Subcutaneous abdominal adipose tissue (tissue), 5 donors: Measurements from ENCODE around the gene MSH2.

Experiments
- H3K27ac ChIP-seq: one replicate; pipeline ENCODE4 v1.7.0; 2013; ENCODE audit warnings: low read depth, mild to moderate bottlenecking, inconsistent platforms, low read length, moderate library complexity
- H3K27me3 ChIP-seq, 5 donors: one replicate each; pipeline ENCODE4 v1.7.0; 2013; ENCODE audit warnings: low read length in 5 of 5, inconsistent platforms in 1 of 5; ENCODE audit not compliant: control insufficient read depth in 5 of 5, insufficient read depth in 4 of 5
- H3K36me3 ChIP-seq, 5 donors: one replicate each; pipeline ENCODE4 v1.7.0; 2013; ENCODE audit warnings: low read length in 5 of 5; ENCODE audit not compliant: control insufficient read depth in 5 of 5, insufficient read depth in 5 of 5
- H3K4me1 ChIP-seq, 5 donors: one replicate each; pipeline ENCODE4 v1.7.0; 2013; ENCODE audit warnings: low read length in 5 of 5, mild to moderate bottlenecking in 3 of 5, moderate library complexity in 1 of 5; ENCODE audit not compliant: control insufficient read depth in 5 of 5, insufficient read depth in 5 of 5
- H3K4me3 ChIP-seq, 5 donors: one replicate each; pipeline ENCODE4 v1.7.0; 2013; ENCODE audit warnings: low read length in 5 of 5, low read depth in 1 of 5
- H3K9ac ChIP-seq, 5 donors: one replicate each; pipeline ENCODE4 v1.7.0; 2013; ENCODE audit warnings: low read length in 5 of 5, mild to moderate bottlenecking in 4 of 5, moderate library complexity in 3 of 5
- H3K9me3 ChIP-seq, 5 donors: one replicate each; pipeline ENCODE4 v1.7.0; 2013; ENCODE audit warnings: low read length in 5 of 5; ENCODE audit not compliant: control insufficient read depth in 5 of 5
- donor health status: healthy.
- donor health status: healthy.
- donor health status: healthy.
- donor health status: healthy.
- donor health status: healthy.

MSH2 gene

DNA sequence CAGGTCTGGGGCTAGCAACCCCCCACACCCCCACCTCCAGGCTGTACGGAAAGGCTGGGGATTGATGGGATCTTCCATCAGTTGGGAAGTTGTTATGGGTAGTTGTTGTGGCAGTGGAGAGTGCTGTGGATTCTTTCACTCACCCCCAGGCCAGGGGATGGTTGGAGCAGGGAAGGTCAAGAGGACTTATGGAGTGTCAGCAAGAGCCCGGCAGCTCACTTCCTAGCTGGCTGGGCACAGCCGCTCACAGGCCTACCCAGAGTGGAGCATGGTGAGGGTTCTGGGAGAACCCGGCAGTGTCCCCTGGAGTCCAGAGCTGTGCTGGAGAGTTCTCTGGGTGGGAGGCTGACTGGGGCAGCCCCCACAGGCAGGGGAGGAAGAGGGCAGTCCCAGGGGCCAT is 122.2 kb downstream of the MSH2 start:
- Histone ChIP-seq H3K36me3 (no peaks in the 10 kb centered on the region), H3K9ac (no peak overlapping the region), H3K9me3 (no peaks in the 10 kb centered on the region), H3K27ac (no peak overlapping the region), H3K27me3 (peaks cover 0 to 8% (median 6%) of the 10 kb centered on the region in 5 donors), H3K4me1 (peaks cover 0 to 26% (median 23%) of the 10 kb centered on the region in 5 donors), H3K4me3 (no peak overlapping the region)

DNA sequence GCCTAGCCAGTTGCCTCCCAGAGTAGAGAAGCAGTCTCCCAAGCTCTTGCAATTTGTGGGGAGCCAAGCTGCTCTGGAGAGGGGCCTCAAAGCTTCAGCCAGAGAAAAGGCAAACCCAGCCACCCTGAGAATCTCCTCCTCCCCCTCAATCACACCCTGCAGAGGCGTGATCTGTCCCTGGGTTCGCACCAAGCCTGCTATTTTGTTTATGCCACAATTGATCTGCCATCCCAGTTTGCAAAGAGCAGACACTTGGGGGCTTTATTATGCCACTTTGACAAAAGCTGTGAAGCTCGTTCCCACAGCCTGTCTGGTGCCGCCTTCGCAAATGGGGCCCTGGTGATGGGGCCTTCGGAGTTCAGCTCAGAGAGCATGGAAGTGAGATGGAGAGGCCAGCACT is 125.5 kb downstream of the MSH2 start:
- Histone ChIP-seq H3K9me3 (no peaks in the 10 kb centered on the region), H3K36me3 (no peaks in the 10 kb centered on the region), H3K9ac (no peak overlapping the region), H3K4me3 (no peak overlapping the region), H3K4me1 (peaks cover 0 to 4% (median 0%) of the 10 kb centered on the region in 5 donors), H3K27ac (no peak overlapping the region), H3K27me3 (no peaks in the 10 kb centered on the region)

- H3K4me3 ChIP-seq, result no peak overlapping the region
- no peak overlapping the region for H3K27ac ChIP-seq
- H3K9ac ChIP-seq, result no peak overlapping the region
- no peaks in the 10 kb centered on the region for H3K27me3 ChIP-seq
- no peaks in the 10 kb centered on the region for H3K9me3 ChIP-seq
- H3K4me1 ChIP-seq, result peaks cover 0 to 4% (median 0%) of the 10 kb centered on the region in 5 donors
- H3K36me3 ChIP-seq, result no peaks in the 10 kb centered on the region
These were observed 125.9 kb downstream of the MSH2 start for GRCh38 chr2:47528874-47529273.

GRCh38 chr2:47530105-47530760 is 127.3 kb downstream of the MSH2 start:
- Histone ChIP-seq H3K27me3 (no peaks in the 10 kb centered on the region), H3K9me3 (no peaks in the 10 kb centered on the region), H3K27ac (no peak overlapping the region), H3K4me1 (peaks cover 0 to 5% (median 0%) of the 10 kb centered on the region in 5 donors), H3K36me3 (no peaks in the 10 kb centered on the region), H3K9ac (no peak overlapping the region), H3K4me3 (no peak overlapping the region)

DNA sequence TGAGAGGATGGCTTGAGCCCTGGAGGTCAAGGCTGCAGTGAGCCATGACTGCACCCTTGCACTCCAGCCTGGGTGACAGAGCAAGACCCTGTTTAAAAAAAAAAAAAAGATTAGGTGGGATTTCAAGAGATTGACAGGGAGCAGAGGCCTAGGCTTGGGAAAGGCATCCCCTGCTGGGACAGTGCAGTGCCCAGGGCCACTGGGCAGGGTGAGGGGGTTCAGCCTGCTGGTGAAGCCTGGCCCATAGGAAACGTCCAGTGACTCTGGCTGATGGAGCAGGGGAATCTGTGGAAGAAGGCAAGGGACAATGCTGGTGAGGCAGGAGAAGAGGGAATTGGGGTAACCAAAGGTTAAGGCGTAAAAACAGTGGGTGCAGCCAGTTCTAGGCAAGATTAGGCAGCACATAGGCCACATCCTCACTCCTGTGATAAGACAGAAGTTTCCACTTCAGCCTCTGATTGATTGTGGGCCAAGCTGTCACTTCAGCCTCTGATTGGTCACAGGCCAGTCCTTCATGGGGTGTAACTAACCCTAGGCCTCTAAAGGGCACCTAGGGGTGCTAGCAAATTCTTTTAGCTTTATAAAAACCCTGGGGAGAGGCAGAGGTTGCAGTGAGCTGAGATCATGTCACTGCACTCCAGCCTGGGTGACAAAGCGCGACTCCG is 128.6 kb downstream of the MSH2 start:
- H3K27ac ChIP-seq, result no peak overlapping the region
- H3K9ac ChIP-seq, result no peak overlapping the region
- no peaks in the 10 kb centered on the region for H3K9me3 ChIP-seq
- H3K4me3 ChIP-seq, result no peak overlapping the region
- peaks cover 0 to 5% (median 0%) of the 10 kb centered on the region in 5 donors for H3K4me1 ChIP-seq
- no peaks in the 10 kb centered on the region for H3K36me3 ChIP-seq
- H3K27me3 ChIP-seq, result no peaks in the 10 kb centered on the region
